Measurements from ENCODE around the gene NFE2L3.
"Not testable (repeated sequence)": the region's sequence is repeated elsewhere in the genome, so short reads cannot be mapped to it uniquely, and the experiment has no call there.

NFE2L3 gene, protein sequence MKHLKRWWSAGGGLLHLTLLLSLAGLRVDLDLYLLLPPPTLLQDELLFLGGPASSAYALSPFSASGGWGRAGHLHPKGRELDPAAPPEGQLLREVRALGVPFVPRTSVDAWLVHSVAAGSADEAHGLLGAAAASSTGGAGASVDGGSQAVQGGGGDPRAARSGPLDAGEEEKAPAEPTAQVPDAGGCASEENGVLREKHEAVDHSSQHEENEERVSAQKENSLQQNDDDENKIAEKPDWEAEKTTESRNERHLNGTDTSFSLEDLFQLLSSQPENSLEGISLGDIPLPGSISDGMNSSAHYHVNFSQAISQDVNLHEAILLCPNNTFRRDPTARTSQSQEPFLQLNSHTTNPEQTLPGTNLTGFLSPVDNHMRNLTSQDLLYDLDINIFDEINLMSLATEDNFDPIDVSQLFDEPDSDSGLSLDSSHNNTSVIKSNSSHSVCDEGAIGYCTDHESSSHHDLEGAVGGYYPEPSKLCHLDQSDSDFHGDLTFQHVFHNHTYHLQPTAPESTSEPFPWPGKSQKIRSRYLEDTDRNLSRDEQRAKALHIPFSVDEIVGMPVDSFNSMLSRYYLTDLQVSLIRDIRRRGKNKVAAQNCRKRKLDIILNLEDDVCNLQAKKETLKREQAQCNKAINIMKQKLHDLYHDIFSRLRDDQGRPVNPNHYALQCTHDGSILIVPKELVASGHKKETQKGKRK

DNA sequence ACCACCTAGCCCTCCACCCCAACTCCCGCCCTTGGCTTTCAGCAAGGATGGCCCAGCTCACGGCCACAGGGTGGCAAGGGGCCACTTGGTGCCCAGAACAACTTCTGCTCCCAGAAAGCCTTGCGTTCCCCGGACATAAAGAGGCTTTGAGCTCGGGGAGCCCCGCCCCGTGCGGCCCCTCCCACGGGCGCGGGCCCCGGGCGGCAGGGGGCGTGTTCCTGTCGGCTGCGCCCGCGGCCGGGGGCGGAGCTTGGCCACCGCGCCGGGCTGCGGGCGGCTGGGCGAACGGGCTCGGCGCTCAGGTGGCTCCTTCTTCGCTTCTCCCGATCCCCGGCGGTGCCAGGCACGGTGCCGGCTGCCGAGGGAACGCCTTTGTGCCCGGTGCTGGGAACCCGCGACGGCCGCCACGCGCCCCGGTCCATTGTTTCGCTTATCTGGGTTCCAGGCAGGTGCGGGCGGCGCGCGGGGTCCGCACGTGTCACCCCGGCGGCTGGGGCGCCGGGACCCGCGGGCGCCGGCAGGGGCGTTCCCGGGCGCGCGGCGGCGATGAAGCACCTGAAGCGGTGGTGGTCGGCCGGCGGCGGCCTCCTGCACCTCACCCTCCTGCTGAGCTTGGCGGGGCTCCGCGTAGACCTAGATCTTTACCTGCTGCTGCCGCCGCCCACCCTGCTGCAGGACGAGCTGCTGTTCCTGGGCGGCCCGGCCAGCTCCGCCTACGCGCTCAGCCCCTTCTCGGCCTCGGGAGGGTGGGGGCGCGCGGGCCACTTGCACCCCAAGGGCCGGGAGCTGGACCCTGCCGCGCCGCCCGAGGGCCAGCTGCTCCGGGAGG lies at the start of gene NFE2L3:
TSS of gene NFE2L3 (plus strand) at position 246 of the 829 bp plus-strand sequence. CDS start at position 547, 301 bp downstream.
- peak; percentile 65 to 83 for DNase-seq (ENCODE audit: low read depth in 2 of 2)

DNA sequence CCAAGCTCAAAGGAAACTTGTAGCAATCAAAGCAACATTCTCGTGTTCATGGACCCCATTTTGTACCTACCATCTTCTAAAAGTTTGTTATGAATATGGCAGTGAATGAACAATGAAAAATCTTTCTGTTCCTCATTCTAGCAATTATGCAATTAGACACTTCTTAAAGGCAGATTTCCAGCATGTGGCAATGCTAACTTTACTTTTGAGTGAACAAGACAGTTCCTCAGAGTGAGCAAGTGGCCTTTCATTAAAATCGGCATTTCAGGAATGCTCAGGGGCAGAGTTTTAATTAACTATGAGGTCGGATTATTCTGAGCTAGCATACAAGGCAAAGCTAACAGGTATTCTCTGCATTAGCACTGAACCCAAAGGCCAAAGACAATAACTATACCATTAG lies 48.4 kb upstream of the NFE2L3 start:
- DNase-seq (ENCODE audit: low read depth in 2 of 2): no peak

DNA sequence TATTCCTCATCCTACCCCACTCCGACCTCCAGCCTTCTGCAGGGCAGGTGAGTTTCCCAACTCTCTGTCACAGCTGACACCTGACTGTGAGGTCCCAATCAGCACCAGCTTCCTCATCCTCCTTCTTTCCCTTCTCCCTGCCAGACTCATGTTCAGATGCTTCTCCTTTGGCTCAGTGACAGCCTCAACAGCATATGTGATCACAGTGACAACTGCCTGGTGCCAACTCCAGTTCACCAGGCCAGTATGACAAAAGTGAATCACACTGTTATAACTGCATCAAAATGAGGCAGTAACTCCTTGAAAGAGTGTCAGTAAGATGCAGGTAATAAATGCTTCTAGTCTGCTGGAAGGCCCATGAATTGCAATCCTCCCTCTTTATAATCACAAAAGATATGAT lies 46.8 kb upstream of the NFE2L3 start:
- no peak for DNase-seq (ENCODE audit: low read depth in 2 of 2)

DNA sequence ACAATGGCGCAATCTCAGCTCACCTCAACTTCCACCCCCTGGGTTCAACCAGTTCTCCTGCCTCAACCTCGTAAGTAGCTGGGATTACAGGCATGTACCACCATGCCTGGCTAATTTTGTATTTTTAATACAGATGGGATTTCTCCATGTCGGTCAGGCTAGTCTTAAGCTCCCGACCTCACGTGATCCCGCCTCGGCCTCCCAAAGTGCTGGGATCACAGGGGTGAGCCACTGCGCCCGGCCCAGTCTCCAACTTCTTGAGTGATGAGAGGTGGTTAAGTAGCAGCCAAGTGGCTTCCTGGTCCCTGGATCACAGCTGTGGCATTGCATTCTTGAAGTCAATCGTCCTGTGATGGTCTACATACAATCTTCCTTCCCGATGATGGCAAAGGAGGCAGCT lies 46.1 kb upstream of the NFE2L3 start:
- DNase-seq (ENCODE audit: low read depth in 2 of 2): no peak

DNA sequence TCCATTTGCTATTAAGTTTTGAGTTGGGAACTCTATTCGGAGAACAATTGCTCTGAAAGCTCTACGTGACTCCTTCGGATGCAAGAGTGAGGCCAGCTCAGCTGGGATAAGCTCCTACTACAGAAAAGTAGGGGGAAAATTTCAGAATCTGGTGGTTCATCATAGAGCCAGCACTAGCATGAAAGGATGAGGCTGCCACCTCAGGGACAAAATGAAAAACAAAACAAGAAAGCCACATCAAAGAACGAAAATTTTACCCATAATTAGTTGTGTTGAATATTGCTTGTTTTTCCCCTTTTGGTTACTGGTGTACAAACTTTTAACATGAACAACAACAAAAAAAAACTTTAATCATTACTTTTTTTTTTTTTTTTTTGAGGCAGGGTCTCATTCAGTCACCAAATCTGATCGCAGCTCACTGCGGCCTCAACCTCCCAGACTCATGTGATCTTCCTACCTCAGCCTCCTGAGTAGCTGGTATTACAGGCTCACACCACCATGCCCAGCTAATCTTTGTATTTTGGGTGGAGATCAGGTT lies 39.7 kb upstream of the NFE2L3 start:
- no peak for DNase-seq (ENCODE audit: low read depth in 2 of 2)

DNA sequence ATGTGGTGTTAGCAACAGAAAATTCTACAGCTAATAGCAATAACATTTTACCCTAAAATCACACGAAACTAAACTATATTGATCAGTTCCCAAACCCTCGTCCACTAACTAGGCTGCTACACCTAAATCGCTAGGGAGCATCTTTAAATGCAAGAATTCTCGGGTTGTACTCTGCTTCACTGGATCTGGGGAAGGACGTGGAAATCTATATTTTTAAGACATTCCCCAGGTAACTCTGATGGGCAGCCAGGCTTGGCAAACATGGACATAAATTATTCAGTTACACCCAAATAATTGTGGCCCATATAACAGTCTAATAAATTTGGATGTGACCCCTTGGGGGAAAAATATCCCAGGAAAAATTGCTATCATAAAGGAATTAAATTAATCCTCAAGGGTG lies 36.3 kb upstream of the NFE2L3 start:
- no peak for DNase-seq (ENCODE audit: low read depth in 2 of 2)

DNA sequence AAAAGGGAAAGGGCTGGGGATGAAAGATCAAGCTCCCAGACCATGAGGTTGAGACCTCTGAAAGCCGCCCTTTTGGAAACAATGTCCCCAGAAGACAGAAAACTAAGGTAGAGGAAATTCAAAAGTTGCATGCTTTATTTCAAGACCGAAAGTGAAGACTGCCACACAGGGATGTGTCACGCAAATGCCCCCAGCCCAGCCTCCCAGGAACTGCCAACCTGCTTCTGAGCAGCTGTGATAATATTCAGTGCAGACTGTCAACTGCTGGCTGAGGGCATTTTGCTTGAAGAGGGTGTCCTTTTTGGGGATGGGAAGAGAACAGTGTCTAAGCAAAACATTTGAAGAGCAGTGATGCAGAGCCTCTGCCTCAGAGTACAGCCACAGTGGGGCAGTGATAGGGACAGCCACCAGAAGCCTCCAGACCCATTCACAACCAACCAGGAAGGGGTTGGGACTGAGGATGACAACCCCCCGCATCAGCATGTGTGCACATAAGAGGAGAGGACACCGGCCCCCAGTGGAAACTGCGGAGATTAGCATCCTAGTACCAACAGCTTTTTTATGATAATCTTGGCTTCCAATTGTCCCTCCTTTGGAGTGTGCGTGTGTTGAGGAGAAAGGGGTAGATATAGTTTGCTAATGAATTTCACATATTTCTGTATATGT lies 34.7 kb upstream of the NFE2L3 start:
- DNase-seq (ENCODE audit: low read depth in 2 of 2): no peak

DNA sequence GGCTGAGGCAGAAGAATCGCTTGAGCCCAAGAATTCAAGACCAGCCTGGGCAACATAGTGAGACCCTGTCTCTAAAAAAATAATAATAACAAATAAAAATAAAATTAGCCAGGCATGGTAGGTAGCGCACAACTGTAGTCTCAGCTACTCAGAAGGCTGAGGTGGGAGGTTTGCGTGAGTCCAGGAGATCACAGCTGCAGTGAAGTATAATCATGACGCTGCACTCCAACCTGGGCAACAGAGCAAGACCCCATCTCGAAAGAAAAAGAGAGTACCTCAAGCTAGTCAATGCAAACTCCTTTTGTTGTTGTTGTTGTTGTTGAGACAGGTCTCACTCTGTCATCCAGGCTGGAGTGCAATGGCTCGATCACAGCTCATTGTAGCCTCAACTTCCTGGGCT lies 34.0 kb upstream of the NFE2L3 start:
- no peak for DNase-seq (ENCODE audit: low read depth in 2 of 2)

DNA sequence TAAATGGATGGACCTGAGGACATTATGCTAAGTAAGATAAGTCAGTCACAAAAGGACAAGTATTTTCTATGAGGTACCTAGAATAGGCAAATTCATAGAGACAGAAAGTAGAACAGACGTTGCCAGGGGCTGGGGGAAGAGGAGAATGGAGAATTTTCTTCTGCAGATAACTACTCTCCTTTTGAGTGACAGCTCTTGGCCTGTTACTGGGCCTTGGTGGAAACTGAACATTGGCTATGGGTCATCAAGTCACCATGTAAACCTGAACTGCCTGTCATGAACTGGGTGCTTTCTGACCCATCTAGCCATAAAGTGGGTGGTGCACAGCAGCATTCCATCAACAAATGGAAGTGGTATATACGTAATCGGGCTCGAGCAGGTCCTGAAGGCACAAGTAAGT lies 29.3 kb upstream of the NFE2L3 start:
- no peak for DNase-seq (ENCODE audit: low read depth in 2 of 2)

DNA sequence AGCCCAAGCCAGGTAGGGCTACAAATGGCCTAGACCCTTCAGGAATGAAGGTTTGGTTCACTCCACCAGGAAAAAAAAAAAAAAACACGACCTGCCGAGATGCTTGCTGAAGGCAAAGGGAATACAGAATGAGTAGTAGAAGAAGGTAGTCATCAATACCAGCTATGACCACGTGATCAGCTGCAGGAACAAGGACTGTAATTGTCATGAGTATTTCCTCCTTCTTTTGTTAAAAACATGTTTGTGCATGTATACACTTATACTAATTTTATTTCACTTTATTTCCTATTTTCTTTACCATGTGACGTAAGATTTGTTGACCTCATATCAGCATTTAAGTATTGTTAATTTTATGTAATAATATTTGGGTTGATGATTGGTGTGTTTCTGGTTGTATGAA lies 27.2 kb upstream of the NFE2L3 start:
- DNase-seq (ENCODE audit: low read depth in 2 of 2): not testable (repeated sequence)

DNA sequence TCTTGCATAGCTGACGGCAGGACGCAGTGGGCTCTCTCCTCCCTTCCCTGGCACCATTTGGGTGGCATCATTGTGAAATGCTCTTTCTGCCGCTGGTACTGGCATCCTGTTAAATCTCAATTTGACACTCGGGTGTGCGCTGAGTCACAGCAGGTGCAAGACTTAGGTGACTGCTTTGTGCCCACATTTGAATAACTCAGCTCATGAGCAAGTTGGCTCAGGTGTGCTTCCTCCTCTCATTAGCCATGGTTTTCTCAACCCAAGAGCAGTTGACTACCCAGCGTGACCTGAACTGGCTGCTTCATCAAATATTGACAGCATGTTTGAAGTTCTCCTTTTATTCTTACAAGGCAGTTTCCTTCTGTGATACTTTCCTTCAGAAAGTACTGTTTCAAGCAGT lies 24.6 kb upstream of the NFE2L3 start:
- no peak for DNase-seq (ENCODE audit: low read depth in 2 of 2)

DNA sequence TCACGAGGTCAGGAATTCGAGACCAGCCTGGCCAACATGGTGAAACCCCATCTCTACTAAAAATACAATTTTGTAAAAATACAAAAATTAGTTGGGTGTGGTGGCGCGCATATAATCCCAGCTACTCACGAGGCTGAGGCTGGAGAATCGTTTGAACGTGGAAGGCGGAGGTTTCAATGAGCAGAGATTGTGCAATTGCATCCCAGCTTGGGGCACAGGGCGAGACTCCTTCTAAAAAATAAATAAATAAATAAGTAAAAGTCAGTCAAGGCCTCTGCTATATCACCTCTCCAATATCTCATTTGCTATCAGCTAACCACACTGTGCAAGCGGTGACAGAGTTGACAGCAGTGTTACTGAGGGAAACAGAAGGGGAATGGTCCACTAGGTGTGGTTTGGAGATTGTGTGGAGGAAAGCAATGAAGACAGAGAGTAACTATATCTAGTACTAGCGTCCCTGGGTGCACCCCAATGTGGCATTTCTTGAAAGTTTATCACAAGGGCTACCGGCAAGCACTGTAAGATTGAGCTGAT lies 20.9 kb upstream of the NFE2L3 start:
- DNase-seq (ENCODE audit: low read depth in 2 of 2): no peak

DNA sequence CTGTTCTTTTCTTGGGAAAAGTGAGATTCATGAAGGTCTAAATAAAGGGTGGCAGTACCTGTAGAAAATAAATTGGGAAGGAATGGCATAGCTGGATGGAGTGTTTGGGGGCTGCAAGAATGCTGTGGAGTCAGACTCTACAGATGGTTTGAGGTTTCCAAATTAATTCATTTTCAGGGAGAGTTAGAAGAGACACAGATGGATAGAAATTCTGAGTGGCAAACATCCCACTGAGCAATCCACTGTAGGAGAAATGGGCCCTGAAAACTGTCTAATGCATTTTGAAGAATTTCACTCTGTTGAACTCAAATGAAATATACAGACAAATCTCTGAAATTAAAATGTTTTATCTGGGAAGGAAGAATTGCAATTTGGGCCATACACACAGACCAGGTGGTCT lies 16.9 kb upstream of the NFE2L3 start:
- no peak for DNase-seq (ENCODE audit: low read depth in 2 of 2)

DNA sequence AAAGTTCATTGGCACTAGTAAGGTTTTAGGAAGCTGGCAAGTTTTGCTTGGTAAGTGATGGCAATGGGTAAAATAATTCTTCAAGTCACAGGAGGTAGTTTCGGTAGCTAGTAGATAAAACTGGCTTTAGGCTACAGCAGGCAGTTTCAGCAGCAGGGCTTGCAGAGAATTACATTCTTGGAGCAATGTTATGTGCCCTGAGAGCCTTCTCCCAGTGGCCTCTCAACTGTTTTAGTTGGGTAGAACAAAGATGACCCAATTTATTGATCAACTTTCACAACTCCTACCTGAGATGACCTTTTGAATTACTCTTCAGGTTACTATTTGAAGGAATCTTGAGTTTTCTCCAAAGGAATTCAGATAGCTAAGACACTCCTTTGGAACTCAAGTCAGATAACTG lies 16.4 kb upstream of the NFE2L3 start:
- DNase-seq (ENCODE audit: low read depth in 2 of 2): no peak

DNA sequence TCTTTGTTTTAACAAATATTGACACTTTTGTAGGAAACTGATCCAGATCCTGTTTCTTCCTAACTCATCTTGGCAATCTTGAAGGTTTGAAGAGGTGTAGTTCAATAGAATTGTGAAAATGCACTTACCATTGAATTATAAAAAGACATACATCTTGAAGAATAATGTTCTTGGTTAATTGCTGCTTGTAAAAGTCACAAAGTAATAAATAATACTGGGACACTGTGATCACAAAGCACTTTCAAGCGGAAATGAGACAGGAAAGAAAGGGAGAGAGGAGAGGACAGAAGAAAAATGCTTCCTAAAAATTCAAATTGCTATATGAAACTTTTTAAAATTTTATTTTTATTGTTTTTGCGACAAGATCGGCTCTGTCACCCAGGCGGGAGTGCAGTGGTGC lies 15.2 kb upstream of the NFE2L3 start:
- no peak for DNase-seq (ENCODE audit: low read depth in 2 of 2)

DNA sequence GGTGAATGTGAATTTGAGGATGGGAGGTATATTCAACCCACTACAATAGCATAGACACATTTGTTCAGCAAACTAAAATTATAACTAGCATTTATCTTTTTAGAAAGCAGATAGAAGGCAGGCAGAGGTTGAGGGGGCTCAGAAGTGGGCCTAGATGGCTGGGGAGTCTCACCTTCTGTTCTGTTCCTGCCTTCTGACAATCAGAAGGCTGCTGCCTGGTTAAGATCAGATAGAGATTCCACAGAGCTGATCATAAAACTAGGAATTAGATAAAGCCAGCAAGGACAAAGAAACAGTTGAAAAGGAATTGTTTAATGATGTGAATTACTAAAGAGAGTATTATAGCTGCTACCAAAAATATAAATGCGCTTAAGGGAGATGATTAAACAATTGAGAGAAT lies 11.6 kb upstream of the NFE2L3 start:
- no peak for DNase-seq (ENCODE audit: low read depth in 2 of 2)

DNA sequence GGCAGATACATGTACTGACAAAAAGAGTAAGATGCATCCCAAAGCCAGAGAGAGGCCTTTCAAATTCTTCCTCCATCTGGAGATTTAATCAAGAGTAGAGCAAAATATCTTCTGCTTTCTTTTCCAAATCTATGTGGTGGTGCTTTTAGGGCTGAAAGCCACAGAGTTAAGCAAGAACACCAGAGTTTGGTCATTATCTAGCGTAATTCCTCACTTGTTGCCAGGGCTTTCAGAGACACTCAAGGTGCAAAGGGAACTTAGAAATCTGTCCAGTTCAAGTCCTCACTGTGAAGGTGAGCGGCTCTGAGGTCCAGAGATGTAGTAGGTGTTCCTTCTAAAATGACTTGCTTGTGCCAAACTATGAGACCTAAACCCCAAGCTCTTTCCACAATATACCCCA lies 10.9 kb upstream of the NFE2L3 start:
- DNase-seq (ENCODE audit: low read depth in 2 of 2): no peak

DNA sequence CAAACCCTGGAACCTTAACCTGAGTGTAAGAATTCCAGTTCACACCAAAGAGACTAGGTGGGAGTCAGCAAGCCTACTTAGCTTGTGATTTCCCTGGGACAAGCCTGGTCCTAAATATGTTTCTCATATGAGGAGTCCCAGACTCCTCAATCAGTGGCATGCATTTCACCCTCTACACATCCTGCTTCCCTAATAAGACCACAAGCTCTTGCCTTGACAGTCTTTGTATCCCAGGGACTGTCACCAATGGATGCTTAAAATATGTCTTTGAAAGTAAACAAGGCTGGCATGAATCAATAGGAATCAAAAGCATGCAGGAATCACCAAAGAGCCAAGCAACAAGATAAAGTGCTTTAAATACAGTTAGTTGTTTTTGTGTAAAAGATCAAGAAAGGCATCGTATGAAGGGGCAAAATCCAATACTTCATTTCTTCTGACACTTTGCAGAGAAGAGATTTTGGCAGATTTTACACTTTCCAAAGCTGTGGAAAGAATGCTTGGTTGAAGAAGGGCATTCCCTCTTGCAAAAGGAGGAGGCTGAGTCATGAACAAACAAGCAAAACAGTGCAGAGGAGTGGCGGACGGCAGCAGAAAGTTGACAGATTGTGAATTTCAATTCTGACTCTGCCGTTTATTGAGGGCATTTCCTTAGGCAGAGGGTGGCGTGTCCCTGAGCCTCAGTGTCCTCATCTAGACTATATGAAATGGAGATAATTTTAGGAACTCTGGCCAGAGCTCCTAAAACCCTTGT lies 8.5 kb upstream of the NFE2L3 start:
- DNase-seq (ENCODE audit: low read depth in 2 of 2): no peak

DNA sequence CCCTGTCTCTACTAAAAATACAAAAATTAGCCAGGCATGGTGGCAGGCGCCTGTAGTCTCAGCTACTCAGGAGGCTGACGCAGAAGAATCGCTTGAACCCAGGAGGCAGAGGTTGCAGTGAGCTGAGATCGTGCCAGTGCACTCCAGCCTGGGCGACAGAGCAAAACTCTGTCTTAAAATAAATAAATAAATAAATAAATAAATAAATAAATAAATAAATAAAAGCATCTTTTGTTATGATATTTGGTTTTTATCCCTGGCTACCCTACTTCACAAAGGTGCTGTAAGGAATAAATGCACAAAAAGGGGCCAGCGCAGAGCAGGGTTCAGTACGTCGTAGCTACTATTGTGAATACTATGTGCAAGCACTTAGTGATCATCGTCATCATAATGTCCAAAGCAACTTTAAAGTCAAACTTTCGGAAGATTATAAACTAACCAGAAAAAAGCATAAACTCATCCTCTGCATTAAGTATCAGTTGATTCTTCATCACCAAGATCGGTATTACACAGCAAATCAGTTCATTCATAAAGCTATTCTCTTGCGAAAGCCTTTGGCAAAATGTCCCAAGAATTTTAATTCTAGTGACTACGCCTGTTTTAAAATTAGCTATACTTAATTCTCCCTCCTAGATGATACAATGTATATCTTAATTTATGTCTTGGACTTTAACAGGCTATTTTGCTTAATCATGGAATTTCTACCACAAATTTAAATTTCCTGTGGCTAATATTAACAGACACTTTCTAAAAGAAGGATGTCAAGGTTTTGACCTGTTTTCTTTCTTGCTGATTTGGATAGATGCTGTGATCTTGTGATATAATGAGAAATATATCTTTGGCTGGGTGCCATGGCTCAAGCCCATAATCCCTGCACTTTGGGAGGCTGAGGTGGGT lies 7.6 kb upstream of the NFE2L3 start:
- DNase-seq (ENCODE audit: low read depth in 2 of 2): no peak

DNA sequence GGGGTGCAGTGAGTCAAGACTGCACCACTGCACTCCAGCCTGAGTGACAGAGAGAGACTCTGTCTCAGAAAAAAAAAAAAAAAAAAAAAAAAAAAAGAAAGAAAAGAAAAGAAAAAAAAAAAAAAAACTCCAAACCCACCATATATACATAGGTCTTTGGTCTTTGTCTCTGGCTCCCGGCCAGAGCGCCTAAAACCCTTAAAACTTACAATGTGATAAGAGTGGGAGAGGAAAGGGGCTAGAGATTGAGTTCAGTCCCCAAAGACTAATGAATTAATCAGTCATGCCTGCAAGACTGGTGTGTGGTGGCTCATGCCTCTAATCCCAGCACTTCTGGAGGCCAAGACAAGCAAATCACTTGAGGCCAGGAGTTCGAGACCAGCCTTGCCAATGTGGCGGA lies 6.8 kb upstream of the NFE2L3 start:
- DNase-seq (ENCODE audit: low read depth in 2 of 2): no peak
